ENCODE results near the gene PTPRD.

- TF ChIP-seq REST (IDR thresholded peaks at IDR 0.05; ENCODE audit: insufficient read depth in 1 of 2, low read depth in 2 of 2, low read length in 1 of 2) = no peak
- TF ChIP-seq, protein P1, sequence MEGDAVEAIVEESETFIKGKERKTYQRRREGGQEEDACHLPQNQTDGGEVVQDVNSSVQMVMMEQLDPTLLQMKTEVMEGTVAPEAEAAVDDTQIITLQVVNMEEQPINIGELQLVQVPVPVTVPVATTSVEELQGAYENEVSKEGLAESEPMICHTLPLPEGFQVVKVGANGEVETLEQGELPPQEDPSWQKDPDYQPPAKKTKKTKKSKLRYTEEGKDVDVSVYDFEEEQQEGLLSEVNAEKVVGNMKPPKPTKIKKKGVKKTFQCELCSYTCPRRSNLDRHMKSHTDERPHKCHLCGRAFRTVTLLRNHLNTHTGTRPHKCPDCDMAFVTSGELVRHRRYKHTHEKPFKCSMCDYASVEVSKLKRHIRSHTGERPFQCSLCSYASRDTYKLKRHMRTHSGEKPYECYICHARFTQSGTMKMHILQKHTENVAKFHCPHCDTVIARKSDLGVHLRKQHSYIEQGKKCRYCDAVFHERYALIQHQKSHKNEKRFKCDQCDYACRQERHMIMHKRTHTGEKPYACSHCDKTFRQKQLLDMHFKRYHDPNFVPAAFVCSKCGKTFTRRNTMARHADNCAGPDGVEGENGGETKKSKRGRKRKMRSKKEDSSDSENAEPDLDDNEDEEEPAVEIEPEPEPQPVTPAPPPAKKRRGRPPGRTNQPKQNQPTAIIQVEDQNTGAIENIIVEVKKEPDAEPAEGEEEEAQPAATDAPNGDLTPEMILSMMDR (IDR thresholded peaks at IDR 0.05) = no peak
Measured at GRCh38 chr9:8266861-8267260, 2345.9 kb downstream of the PTPRD start.
